Measurements from ENCODE around the gene RGS3. TPM values are rescaled to one million over a fixed set of nuclear protein-coding genes. Genes with fewer than 3 reads are reported as not detected.
"Not testable (repeated sequence)": the region's sequence is repeated elsewhere in the genome, so short reads cannot be mapped to it uniquely, and the experiment has no call there.

The RGS3 gene
- total RNA-seq, 1 donor from 2014 or later = 122 TPM

GRCh38 chr9:113634596-113635515, 171.3 kb downstream of the RGS3 start:
- DNase-seq = no peak
- intact Hi-C loops (cut with micrococcal nuclease) = no loop called here
- Mint-ChIP-seq H3K27me3 (no peaks in the 10 kb centered on the region), H3K4me3 (no peak overlapping the region), H3K36me3 (ENCODE audit: low read depth) (no peaks in the 10 kb centered on the region), H3K9me3 (no peaks in the 10 kb centered on the region), H3K4me1 (peaks cover 3% of the 10 kb centered on the region), H3K27ac (no peak overlapping the region)

DNA sequence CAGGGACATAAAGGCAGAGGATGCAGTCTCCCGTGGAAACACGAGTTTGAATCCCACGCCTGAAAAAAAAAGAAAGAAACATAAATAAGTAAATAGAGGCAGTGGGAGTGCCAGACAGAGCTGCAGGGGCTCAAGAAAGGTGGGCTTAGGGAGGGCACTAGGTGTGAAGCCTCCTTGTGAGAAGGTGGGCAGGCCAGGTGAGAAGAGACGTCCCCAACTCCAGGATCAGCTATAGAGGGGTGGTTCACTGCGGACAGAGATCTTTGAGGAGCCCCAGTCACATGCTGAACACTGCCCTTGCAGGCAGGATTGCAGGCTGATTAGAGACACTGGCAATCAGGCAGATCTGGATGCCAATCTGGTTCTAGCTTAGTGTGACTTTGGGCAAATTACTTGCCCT, 172.1 kb downstream of the RGS3 start:
- no peaks in the 10 kb centered on the region for H3K9me3 Mint-ChIP-seq
- H3K4me3 Mint-ChIP-seq = no peak overlapping the region
- no peaks in the 10 kb centered on the region for H3K36me3 Mint-ChIP-seq (ENCODE audit: low read depth)
- no peak for DNase-seq
- H3K27ac Mint-ChIP-seq = no peak overlapping the region
- H3K27me3 Mint-ChIP-seq = no peaks in the 10 kb centered on the region
- H3K4me1 Mint-ChIP-seq = peaks cover 3% of the 10 kb centered on the region
- intact Hi-C loops (cut with micrococcal nuclease) = no loop called here

GRCh38 chr9:113636165-113636564, 172.6 kb downstream of the RGS3 start:
- intact Hi-C loops (cut with micrococcal nuclease) = no loop called here
- peaks cover 3% of the 10 kb centered on the region for H3K4me1 Mint-ChIP-seq
- no peak overlapping the region for H3K4me3 Mint-ChIP-seq
- DNase-seq = no peak
- H3K27ac Mint-ChIP-seq = no peak overlapping the region
- peaks cover 5% of the 10 kb centered on the region for H3K27me3 Mint-ChIP-seq
- H3K36me3 Mint-ChIP-seq (ENCODE audit: low read depth) = no peaks in the 10 kb centered on the region
- no peaks in the 10 kb centered on the region for H3K9me3 Mint-ChIP-seq

DNA sequence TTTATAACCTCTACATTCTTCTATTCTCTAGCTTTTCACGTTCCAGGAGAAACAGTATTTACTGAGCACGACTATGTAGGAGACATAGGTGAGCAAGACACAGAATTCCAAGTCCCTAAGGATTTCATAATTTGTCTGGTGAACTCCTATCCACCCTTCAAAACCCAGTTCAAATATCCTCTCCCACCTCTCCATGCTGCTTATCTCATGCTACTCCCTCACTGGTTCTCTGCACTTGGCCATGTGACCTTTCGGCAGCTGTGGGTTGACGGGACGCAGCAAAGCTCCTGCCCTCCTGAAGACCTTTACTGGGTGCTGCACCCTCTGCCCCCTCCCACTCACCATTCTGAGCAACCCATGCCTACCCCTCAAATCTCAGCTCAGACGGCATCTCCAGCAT, 173.2 kb downstream of the RGS3 start:
- H3K4me1 Mint-ChIP-seq = peaks cover 3% of the 10 kb centered on the region
- peaks cover 5% of the 10 kb centered on the region for H3K27me3 Mint-ChIP-seq
- intact Hi-C loops (cut with micrococcal nuclease) = no loop called here
- no peaks in the 10 kb centered on the region for H3K36me3 Mint-ChIP-seq (ENCODE audit: low read depth)
- no peak overlapping the region for H3K4me3 Mint-ChIP-seq
- H3K27ac Mint-ChIP-seq = no peak overlapping the region
- no peaks in the 10 kb centered on the region for H3K9me3 Mint-ChIP-seq
- no peak for DNase-seq

GRCh38 chr9:113638490-113638889, 175.0 kb downstream of the RGS3 start:
- Mint-ChIP-seq H3K36me3 (ENCODE audit: low read depth) (no peaks in the 10 kb centered on the region), H3K4me3 (no peak overlapping the region), H3K27me3 (peaks cover 15% of the 10 kb centered on the region), H3K4me1 (no peaks in the 10 kb centered on the region), H3K9me3 (no peaks in the 10 kb centered on the region), H3K27ac (no peak overlapping the region)
- no peak for DNase-seq
- intact Hi-C loops (cut with micrococcal nuclease) = no loop called here

DNA sequence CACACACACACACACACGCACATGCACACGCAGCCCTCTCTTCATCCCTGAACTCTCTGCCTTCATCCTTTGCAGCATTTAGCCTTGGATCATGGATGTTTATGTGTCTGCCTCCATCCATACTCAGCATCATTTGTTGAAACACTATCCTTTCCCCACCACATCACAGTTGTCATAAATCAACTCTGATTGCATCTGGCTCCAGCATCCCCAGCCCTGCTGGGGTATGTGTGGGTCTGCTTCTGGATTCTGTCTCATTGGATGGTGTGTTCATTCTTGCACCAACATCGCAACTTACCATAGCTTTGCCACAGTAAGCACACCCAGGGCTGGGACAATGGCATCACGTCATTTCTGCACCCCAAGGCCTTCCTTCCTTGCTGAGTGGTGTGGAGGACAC, 175.4 kb downstream of the RGS3 start:
- Mint-ChIP-seq H3K27ac (no peak overlapping the region), H3K4me1 (no peaks in the 10 kb centered on the region), H3K9me3 (no peaks in the 10 kb centered on the region), H3K27me3 (peaks cover 17% of the 10 kb centered on the region), H3K4me3 (no peak overlapping the region), H3K36me3 (ENCODE audit: low read depth) (no peaks in the 10 kb centered on the region)
- DNase-seq = no peak
- intact Hi-C loops (cut with micrococcal nuclease) = no loop called here

DNA sequence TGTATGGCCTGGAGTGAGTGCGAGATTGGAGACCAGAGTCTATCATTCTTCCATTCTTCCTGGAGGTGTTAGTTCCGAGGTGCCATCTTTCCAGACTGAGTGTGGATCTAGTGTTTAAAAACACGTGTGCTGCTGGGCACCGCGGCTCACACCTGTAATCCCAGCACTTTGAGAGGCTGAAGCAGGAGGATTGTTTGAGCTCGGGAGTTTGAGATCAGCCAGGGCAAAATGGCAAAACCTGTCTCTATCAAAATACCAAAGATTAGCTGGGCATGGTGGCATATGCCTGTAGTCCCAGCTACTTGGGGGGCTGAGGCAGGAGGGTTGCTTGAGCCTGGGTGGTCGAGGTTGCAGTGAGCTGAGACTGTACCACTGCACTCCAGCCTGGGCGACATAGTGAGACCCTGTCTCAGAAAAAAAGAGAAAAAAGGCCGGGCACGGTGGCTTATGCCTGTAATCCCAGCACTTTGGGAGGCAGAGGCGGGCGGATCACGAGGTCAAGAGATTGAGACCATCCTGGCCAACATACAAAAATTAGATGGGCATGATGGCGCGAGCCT, 176.0 kb downstream of the RGS3 start:
- H3K9me3 Mint-ChIP-seq; H3K4me1 Mint-ChIP-seq; H3K27ac Mint-ChIP-seq; intact Hi-C loops (cut with micrococcal nuclease); DNase-seq; H3K4me3 Mint-ChIP-seq; H3K36me3 Mint-ChIP-seq (ENCODE audit: low read depth): not testable (repeated sequence)
- peaks cover 21% of the 10 kb centered on the region for H3K27me3 Mint-ChIP-seq

DNA sequence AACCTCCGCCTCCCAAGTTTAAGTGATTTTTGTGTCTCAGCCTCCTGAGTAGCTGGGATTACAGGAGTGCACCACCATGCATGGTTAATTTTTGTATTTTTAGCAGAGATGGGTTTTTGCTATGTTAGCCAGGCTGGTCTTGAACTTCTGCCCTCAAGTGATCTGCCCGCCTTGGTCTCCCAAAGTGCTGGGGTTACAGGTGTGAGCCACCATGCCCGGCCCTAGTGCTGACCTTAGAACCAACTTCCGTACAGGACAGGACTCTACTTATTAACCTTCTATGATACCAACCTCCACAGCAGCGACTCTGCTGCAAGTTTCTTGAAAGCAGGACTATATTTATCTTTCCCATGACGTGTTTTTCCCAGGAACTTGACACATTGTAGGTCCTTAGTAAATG, 176.9 kb downstream of the RGS3 start:
- Mint-ChIP-seq H3K4me1 (no peaks in the 10 kb centered on the region), H3K9me3 (no peaks in the 10 kb centered on the region), H3K4me3 (no peak overlapping the region), H3K27me3 (peaks cover 21% of the 10 kb centered on the region), H3K36me3 (ENCODE audit: low read depth) (no peaks in the 10 kb centered on the region), H3K27ac (no peak overlapping the region)
- intact Hi-C loops (cut with micrococcal nuclease) = no loop called here
- DNase-seq = no peak

- Mint-ChIP-seq H3K27ac (no peak overlapping the region), H3K4me1 (no peaks in the 10 kb centered on the region), H3K27me3 (peaks cover 25% of the 10 kb centered on the region), H3K4me3 (no peak overlapping the region), H3K36me3 (ENCODE audit: low read depth) (no peaks in the 10 kb centered on the region), H3K9me3 (no peaks in the 10 kb centered on the region)
- intact Hi-C loops (cut with micrococcal nuclease) = no loop called here
- no peak for DNase-seq
Measured at GRCh38 chr9:113641100-113641885, 177.8 kb downstream of the RGS3 start.

- H3K27ac Mint-ChIP-seq = no peak overlapping the region
- no peaks in the 10 kb centered on the region for H3K9me3 Mint-ChIP-seq
- H3K27me3 Mint-ChIP-seq = peaks cover 25% of the 10 kb centered on the region
- no peak overlapping the region for H3K4me3 Mint-ChIP-seq
- DNase-seq = no peak
- H3K36me3 Mint-ChIP-seq (ENCODE audit: low read depth) = no peaks in the 10 kb centered on the region
- no peaks in the 10 kb centered on the region for H3K4me1 Mint-ChIP-seq
- intact Hi-C loops (cut with micrococcal nuclease) = no loop called here
Measured at GRCh38 chr9:113644321-113644720, 180.8 kb downstream of the RGS3 start.

- H3K27me3 Mint-ChIP-seq = peaks cover 25% of the 10 kb centered on the region
- intact Hi-C loops (cut with micrococcal nuclease) = no loop called here
- H3K27ac Mint-ChIP-seq = no peak overlapping the region
- H3K4me3 Mint-ChIP-seq = no peak overlapping the region
- no peak for DNase-seq
- no peaks in the 10 kb centered on the region for H3K9me3 Mint-ChIP-seq
- no peaks in the 10 kb centered on the region for H3K36me3 Mint-ChIP-seq (ENCODE audit: low read depth)
- no peaks in the 10 kb centered on the region for H3K4me1 Mint-ChIP-seq
Measured at GRCh38 chr9:113645227-113645977, 181.9 kb downstream of the RGS3 start.

DNA sequence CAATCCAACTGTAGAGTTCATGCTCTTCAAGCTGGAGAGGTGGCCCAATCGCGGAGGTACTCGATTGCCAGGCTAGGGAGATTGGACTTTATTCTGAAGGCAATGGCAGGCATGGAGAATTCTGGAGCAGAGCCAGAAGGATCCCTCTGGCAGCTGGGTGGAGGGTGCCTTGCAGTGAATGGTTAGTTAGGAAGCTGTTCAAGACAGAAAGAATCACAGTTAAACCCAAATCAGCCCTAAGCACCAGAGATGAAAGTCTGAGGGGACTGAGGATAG, 182.4 kb downstream of the RGS3 start:
- no peaks in the 10 kb centered on the region for H3K36me3 Mint-ChIP-seq (ENCODE audit: low read depth)
- intact Hi-C loops (cut with micrococcal nuclease) = no loop called here
- no peak for DNase-seq
- H3K4me3 Mint-ChIP-seq = no peak overlapping the region
- no peaks in the 10 kb centered on the region for H3K9me3 Mint-ChIP-seq
- H3K27ac Mint-ChIP-seq = no peak overlapping the region
- H3K4me1 Mint-ChIP-seq = peaks cover 3% of the 10 kb centered on the region
- H3K27me3 Mint-ChIP-seq = peaks cover 22% of the 10 kb centered on the region

DNA sequence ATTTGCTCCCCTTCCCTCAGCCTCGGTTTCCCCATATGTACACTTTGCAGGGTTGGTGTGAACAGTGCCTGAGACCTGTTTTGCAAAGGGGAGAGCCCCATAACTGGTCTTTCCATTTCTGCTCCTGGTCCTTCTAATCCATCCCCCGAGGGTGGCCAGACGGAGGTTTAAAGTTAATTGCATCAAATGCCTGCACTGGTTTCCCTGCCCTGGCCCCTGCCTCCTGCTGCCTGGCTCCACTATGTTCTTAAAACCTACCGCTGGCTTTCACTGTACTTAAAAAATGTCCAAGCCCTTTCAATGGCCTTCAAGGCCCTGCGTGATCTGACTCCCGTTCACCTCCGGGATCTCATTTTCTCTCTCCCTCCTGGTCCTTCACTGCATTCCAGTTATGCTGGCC, 183.0 kb downstream of the RGS3 start:
- H3K4me3 Mint-ChIP-seq = no peak overlapping the region
- H3K27me3 Mint-ChIP-seq = peaks cover 20% of the 10 kb centered on the region
- no peak for DNase-seq
- H3K27ac Mint-ChIP-seq = no peak overlapping the region
- H3K9me3 Mint-ChIP-seq = no peaks in the 10 kb centered on the region
- H3K36me3 Mint-ChIP-seq (ENCODE audit: low read depth) = no peaks in the 10 kb centered on the region
- peaks cover 5% of the 10 kb centered on the region for H3K4me1 Mint-ChIP-seq
- intact Hi-C loops (cut with micrococcal nuclease) = no loop called here
